ENCODE data around the gene MRPL14. TPM values are rescaled to one million over a fixed set of nuclear protein-coding genes. Genes with fewer than 3 reads are reported as not detected.

Gene MRPL14
- total and polyA plus RNA-seq, 2 of the 8 experiments (the other 6 are each of a cell fraction or from before 2014, with no cell fraction given): 82.0 to 97.1 TPM

DNA sequence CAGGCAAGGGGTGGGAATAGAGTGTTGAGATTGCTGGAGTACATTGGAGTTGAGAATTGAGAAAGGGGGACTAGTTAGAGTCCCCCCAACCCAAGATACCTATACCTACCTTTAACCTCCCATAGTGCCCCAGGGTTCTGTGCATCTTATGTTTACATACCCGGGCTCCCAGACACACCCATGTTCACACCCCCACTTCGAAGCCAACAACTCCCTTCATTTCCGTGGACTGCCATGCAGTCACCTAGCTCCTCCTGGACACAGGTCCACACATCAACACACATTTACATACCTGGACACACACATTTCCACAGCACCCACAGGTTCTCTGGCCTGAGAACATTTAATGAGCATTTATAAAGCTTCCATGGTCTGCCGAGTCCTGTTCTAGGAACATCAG lies 5.2 kb upstream of the MRPL14 start (continued):
- no peak for TF ChIP-seq SP4 (IDR thresholded peaks at IDR 0.05; ENCODE audit: low read length)
- no peak for TF ChIP-seq CHD1 (IDR thresholded peaks at IDR 0.05; ENCODE audit: low read depth, low read length)
- TF ChIP-seq EP300 (IDR thresholded peaks at IDR 0.05; ENCODE audit: borderline replicate concordance in 1 of 2, low read depth in 2 of 2, low read length in 2 of 2): no peak
- no peak for TF ChIP-seq GTF2F1 (IDR thresholded peaks at IDR 0.05; ENCODE audit: borderline replicate concordance, low read depth, low read length)
- TF ChIP-seq NRF1 (IDR thresholded peaks at IDR 0.05; ENCODE audit: low read depth, low read length): no peak
- TF ChIP-seq NANOG (IDR thresholded peaks at IDR 0.05; ENCODE audit: insufficient read depth, low read depth, low read length, poor library complexity, severe bottlenecking): no peak
